Body of pancreas (tissue), 4 donors: Measurements from ENCODE around the gene ENTR1. TPM values are rescaled to one million over a fixed set of nuclear protein-coding genes. Genes with fewer than 3 reads are reported as not detected.

Experiments
- ATAC-seq: fragments of 150-250 bp; one replicate; pipeline ENCODE4 v1.9.1; 2016
- DNase-seq, 4 donors: peaks; one replicate each; pipeline ENCODE4 v3.0.0-alpha.2; 2019
- H3K27ac ChIP-seq, 4 donors: fragments of 200-600 bp; sonication (generic); 1 replicate in 3 of 4; 2 replicates in 1 of 4; pipeline versions ENCODE4 v1.5.1 to v1.6.1; 2016 to 2019; ENCODE audit warnings: mild to moderate bottlenecking in 1 of 4, mixed read lengths in 1 of 4, moderate library complexity in 1 of 4
- H3K27me3 ChIP-seq, 2 donors: fragments of 200-600 bp; sonication (generic); one replicate each; pipeline ENCODE4 v1.6.0; 2016; ENCODE audit warnings: mild to moderate bottlenecking in 1 of 2
- H3K36me3 ChIP-seq, 2 donors: fragments of 200-600 bp; sonication (generic); replicated peaks in 1 of 2; 2 replicates each; pipeline ENCODE4 v1.5.1; 2016; ENCODE audit warnings: low read depth in 2 of 2; ENCODE audit not compliant: insufficient read depth in 1 of 2
- H3K4me1 ChIP-seq: fragments of 200-600 bp; sonication (generic); one replicate; pipeline ENCODE4 v1.6.0; 2016
- H3K4me3 ChIP-seq, 2 donors: fragments of 200-600 bp; sonication (generic); 1 replicate in 1 of 2; 2 replicates in 1 of 2; pipeline ENCODE4 v1.5.1; 2016 to 2019
- H3K9me3 ChIP-seq, 3 donors: fragments of 200-600 bp; sonication (generic); 1 replicate in 2 of 3; 2 replicates in 1 of 3; pipeline ENCODE4 v1.5.1; 2016
- CTCF ChIP-seq, 7 experiments: fragments of 450-650 bp in 4 of 7; fragments of 200-600 bp in 3 of 7; sonication (generic) in 3 of 7; IDR thresholded peaks; one replicate each; pipeline ENCODE4 v1.5.1; 2016 to 2019; ENCODE audit warnings: antibody characterized with exemption in 7 of 7
- POLR2A ChIP-seq, 3 donors: fragments of 450-650 bp; IDR thresholded peaks; one replicate each; pipeline ENCODE4 v1.6.1; 2016; ENCODE audit warnings: antibody characterized with exemption in 3 of 3, mild to moderate bottlenecking in 2 of 3
- WGBS, 2 donors: methylation state at CpG; one replicate each; pipeline ENCODE4 v1.1.5; 2017; 5-methylcytosine and 5-hydroxymethylcytosine counted together
- intact Hi-C: fragments of 100-400 bp; cut with DNase I; formaldehyde crosslinking; loops from one replicate; pipeline ENCODE4 v1.15.1; 2023
- total RNA-seq, 2 donors: library from RNA; depleted of rRNA; stranded (reverse); fragments of >200 nt; gene quantifications; one replicate each; pipeline ENCODE4 v1.1.0, GENCODE V29; 2016

The ENTR1 gene
- total RNA-seq, 2 donors from 2014 or later: 20.2 to 71.5 TPM

GRCh38 chr9:136371533-136371880 is 38.9 kb downstream of the ENTR1 start:
- DNase-seq (no peak), ATAC-seq (no peak)
- Histone ChIP-seq H3K9me3 (no peaks in the 10 kb centered on the region), H3K27me3 (no peaks in the 10 kb centered on the region), H3K27ac (no peak overlapping the region), H3K4me1 (peaks cover 18% of the 10 kb centered on the region), H3K36me3 (no peaks in the 10 kb centered on the region), H3K4me3 (no peak overlapping the region)
- TF ChIP-seq POLR2A (IDR thresholded peaks at IDR 0.05): no peak
- no peak for TF ChIP-seq CTCF (IDR thresholded peaks at IDR 0.05)
- 86 to 100% methylated on average over 3 to 9 of the region's 13 CpGs for WGBS, 2 donors
- intact Hi-C loops: no loop called here

- no peak for ATAC-seq
- H3K27me3 ChIP-seq: no peaks in the 10 kb centered on the region
- no peaks in the 10 kb centered on the region for H3K36me3 ChIP-seq
- TF ChIP-seq POLR2A (IDR thresholded peaks at IDR 0.05) (no peak), CTCF (IDR thresholded peaks at IDR 0.05) (no peak)
- DNase-seq: no peak
- no peak overlapping the region for H3K4me3 ChIP-seq
- no peaks in the 10 kb centered on the region for H3K9me3 ChIP-seq
- intact Hi-C loops: no loop called here
- WGBS, 2 donors: 89 to 94% methylated on average over 5 to 41 of the region's 54 CpGs
- H3K27ac ChIP-seq: no peak overlapping the region
- peaks cover 18% of the 10 kb centered on the region for H3K4me1 ChIP-seq
Measured at GRCh38 chr9:136370687-136371532, 39.5 kb downstream of the ENTR1 start.

- 80 to 92% methylated on average over 1 to 18 of the region's 19 CpGs for WGBS, 2 donors
- H3K4me1 ChIP-seq: peaks cover 18% of the 10 kb centered on the region
- intact Hi-C loops: no loop called here
- H3K4me3 ChIP-seq: no peak overlapping the region
- H3K36me3 ChIP-seq: no peaks in the 10 kb centered on the region
- no peaks in the 10 kb centered on the region for H3K27me3 ChIP-seq
- TF ChIP-seq CTCF (IDR thresholded peaks at IDR 0.05): no peak
- no peak for TF ChIP-seq POLR2A (IDR thresholded peaks at IDR 0.05)
- H3K9me3 ChIP-seq: no peaks in the 10 kb centered on the region
- H3K27ac ChIP-seq: no peak overlapping the region
- no peak for ATAC-seq
- no peak for DNase-seq
Measured at GRCh38 chr9:136370037-136370436, 40.4 kb downstream of the ENTR1 start.

GRCh38 chr9:136368190-136368589 is 42.2 kb downstream of the ENTR1 start:
- H3K4me3 ChIP-seq: no peak overlapping the region
- DNase-seq (no peak), ATAC-seq (no peak)
- H3K4me1 ChIP-seq: peaks cover 22% of the 10 kb centered on the region
- 68 to 78% methylated on average over 10 to 16 of the region's 18 CpGs for WGBS, 2 donors
- TF ChIP-seq CTCF (IDR thresholded peaks at IDR 0.05) (no peak), POLR2A (IDR thresholded peaks at IDR 0.05) (no peak)
- H3K9me3 ChIP-seq: no peaks in the 10 kb centered on the region
- H3K27me3 ChIP-seq: no peaks in the 10 kb centered on the region
- intact Hi-C loops: loop anchor here (5.0 kb wide), 1 partner anchor 36 kb away; no protein-coding TSS in a partner anchor
- H3K27ac ChIP-seq: no peak overlapping the region
- H3K36me3 ChIP-seq: no peaks in the 10 kb centered on the region
